ENCODE results near the gene OLFML2A. TPM values are rescaled to one million over a fixed set of nuclear protein-coding genes. Genes with fewer than 3 reads are reported as not detected.
A peak's percentile ranks its signal among the peaks of the same experiment; 100 is the strongest.

The OLFML2A gene
- total RNA-seq, 2 donors from 2014 or later: not detected

DNA sequence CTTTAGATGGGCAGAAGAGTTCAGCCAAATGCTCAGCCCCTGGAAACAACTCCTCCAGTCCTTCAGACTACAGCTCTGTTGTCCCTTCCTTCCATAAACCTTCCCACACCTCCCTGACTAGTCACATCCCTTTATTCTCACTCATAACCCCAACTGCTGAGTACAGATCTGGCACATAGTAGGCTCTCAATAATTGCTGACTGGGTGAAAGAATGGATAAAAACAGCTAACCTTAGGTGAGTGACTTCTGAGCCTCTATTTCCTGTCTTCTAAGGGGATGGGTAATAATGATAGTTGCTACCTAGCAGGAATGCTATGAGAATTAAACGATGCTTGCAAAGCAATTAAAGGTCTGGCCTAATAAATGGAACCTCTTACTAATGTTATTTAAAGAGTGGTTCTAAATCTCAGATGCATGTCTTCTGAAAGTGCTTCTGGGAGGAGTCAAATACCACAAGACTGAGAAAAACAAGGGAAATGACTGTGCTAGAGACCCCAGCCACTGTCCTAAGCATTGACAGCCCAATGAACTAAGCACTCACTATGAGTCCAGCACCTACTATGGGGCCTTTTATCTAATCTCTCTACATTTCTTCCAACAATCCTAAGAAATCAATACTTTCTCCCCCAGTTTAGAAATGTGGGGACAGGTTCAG lies 3.3 kb upstream of the OLFML2A start:
- Mint-ChIP-seq H3K4me3 (peak overlapping the region; percentile 18 to 50), H3K9me3 (no peaks in the 10 kb centered on the region), H3K27me3 (ENCODE audit: low read depth) (peaks cover 66% of the 10 kb centered on the region), H3K36me3 (ENCODE audit: insufficient read depth in 2 of 2) (peaks cover 5 to 6% of the 10 kb centered on the region in 2 donors), H3K4me1 (ENCODE audit: low read depth) (peaks cover 55% of the 10 kb centered on the region), H3K27ac (no peak overlapping the region)
- DNase-seq (no peak), ATAC-seq (replicated peaks in 1 of 2) (no peak)

DNA sequence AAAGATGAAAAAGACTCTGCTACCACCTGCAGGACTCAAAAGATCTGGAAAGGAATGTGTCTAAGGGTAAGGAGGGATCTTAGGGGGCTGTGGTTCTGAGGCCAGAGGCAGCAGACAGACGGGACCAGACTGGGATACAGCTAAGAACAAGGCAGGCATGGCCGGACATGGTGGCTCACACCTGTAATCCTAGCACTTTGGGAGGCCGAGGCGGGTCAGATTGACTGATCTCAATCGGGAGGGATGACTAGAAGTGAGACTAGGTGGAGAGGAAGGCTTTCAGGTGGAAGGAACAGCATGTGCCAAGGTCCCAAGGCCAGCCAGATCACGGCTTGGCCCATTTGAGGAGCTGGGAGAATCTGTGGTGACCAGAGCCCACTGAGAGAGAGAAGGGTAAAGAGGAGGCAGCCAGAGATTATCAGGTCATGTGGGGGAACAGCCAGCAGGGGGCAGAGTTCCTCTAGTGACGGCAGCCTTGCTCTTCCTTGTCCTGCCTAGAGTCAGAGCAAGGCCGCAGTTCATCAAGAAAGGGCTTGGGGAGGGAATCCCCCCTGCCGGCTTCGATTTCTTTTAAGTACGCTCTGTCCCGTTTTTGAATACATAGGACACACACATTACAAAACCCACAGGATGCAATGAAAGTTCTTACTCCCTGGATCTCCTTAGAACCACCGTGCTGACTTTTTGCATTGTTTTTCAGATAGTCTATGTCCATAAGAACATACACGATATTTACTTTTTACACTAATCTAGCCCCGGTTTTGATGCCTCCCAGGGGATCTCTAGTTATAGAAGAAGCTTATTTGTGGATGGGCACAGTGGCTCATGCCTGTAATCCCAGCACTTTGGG lies 2.6 kb upstream of the OLFML2A start:
- Mint-ChIP-seq H3K4me3 (peak overlapping the region in 1 of 2 donors; percentile 18), H3K9me3 (no peaks in the 10 kb centered on the region), H3K27ac (no peak overlapping the region), H3K27me3 (ENCODE audit: low read depth) (peaks cover 63% of the 10 kb centered on the region), H3K36me3 (ENCODE audit: insufficient read depth in 2 of 2) (peaks cover 5% of the 10 kb centered on the region in 2 donors), H3K4me1 (ENCODE audit: low read depth) (peaks cover 49% of the 10 kb centered on the region)
- peak; percentile 30 to 33 for ATAC-seq (replicated peaks in 1 of 2)
- DNase-seq: peak; percentile 86 to 89

DNA sequence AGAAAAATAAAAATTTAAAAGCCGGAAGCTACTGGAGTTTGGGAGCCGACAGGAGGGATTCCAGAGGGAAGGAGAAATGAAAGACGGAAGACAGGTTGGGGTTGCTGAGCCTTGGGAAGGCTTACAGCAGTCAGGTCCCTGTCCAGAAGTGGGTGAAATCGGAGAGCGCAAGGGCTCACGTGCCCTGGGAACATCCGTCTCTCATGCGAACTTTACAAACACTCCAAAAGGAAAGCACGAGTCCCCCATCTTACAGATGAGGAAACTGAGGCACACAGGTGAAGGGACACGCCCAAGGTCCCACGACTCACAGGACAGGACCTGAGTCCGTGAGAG lies 347 bp upstream of the OLFML2A start:
- Mint-ChIP-seq H3K4me3 (peak overlapping the region; percentile 78 to 79), H3K9me3 (no peaks in the 10 kb centered on the region), H3K4me1 (ENCODE audit: low read depth) (peaks cover 38% of the 10 kb centered on the region), H3K27me3 (ENCODE audit: low read depth) (peaks cover 51% of the 10 kb centered on the region), H3K27ac (peak overlapping the region; percentile 36), H3K36me3 (ENCODE audit: insufficient read depth in 2 of 2) (no peaks in the 10 kb centered on the region)
- DNase-seq (no peak), ATAC-seq (replicated peaks in 1 of 2) (no peak)

DNA sequence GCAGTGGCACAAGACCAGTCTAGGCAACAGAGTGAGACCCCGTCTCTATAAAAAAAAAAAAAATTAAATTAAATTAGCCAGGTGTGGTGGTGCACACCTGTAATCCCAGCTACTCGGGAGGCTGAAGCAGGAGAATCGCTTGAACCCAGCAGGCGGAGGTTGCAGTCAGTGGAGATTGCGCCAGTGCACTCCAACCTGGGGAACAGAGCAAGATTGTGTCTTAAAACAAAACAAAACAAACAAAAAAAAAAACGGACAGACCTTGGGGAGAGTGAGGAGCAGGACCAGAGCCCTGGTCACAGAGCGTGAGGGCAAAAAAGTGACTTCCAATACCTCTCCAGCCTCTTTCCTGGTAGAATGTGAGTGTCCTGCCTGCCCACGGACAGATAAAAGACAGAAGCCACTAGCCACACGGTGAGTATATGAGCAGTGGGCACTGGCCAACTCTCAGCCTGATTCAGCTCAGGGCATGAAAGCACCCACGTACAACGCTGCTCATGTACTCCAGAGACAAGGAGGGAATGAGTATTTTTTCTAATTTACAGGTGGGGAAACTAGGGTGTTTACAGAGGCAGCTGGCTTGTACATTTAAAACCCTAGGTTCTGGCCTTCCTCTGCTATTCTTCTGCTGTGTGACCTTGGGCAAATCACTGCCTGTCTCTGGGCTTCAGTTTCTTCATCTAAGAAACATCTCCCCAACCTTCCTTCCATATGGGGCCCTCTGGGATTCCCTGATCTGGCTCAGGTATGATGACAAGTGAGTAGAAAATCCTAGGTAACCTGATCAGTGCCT lies 1.8 kb downstream of the OLFML2A start:
- Mint-ChIP-seq H3K36me3 (ENCODE audit: insufficient read depth in 2 of 2) (no peaks in the 10 kb centered on the region), H3K27ac (no peak overlapping the region), H3K4me3 (no peak overlapping the region), H3K9me3 (no peaks in the 10 kb centered on the region), H3K4me1 (ENCODE audit: low read depth) (peaks cover 19% of the 10 kb centered on the region), H3K27me3 (ENCODE audit: low read depth) (peaks cover 34% of the 10 kb centered on the region)
- ATAC-seq (replicated peaks in 1 of 2) (no peak), DNase-seq (no peak)

DNA sequence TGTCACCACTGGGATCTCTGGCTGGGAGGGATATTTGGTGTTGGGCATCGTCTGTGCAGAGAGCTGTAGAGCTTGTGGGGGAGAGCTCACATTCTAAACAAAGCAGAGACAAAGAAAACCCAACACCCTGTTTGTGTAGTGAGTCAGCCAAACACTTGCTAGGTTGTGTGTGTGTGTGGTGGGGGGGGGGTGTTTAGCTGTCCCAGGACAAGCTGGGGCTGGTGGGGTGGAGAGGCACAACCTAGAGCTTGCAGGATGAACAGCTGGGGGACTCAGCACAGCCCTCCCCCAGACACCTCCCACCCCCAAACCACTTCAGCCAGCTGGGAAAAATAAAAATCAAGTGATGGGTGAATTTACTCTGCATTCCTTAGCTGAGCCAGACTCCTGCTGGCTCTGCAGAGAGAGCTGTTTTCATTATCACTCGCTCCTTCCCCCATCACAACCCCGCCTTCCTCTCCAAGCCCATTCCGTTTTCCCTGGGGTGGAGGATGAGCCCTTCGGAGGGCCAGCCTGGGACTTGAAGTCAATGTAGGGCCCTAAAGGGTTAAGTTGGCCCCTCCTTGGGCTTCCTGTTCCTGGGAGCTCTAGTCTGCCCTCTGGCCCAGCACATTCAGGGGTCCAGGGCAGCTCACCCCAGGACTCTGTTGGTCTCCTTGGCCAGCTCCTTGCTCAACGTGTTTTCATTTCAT lies 2.6 kb downstream of the OLFML2A start:
- Mint-ChIP-seq H3K9me3 (no peaks in the 10 kb centered on the region), H3K27me3 (ENCODE audit: low read depth) (peaks cover 27% of the 10 kb centered on the region), H3K4me1 (ENCODE audit: low read depth) (peaks cover 11% of the 10 kb centered on the region), H3K27ac (no peak overlapping the region), H3K36me3 (ENCODE audit: insufficient read depth in 2 of 2) (no peaks in the 10 kb centered on the region), H3K4me3 (no peak overlapping the region)
- DNase-seq: no peak
- ATAC-seq (replicated peaks in 1 of 2): no peak

DNA sequence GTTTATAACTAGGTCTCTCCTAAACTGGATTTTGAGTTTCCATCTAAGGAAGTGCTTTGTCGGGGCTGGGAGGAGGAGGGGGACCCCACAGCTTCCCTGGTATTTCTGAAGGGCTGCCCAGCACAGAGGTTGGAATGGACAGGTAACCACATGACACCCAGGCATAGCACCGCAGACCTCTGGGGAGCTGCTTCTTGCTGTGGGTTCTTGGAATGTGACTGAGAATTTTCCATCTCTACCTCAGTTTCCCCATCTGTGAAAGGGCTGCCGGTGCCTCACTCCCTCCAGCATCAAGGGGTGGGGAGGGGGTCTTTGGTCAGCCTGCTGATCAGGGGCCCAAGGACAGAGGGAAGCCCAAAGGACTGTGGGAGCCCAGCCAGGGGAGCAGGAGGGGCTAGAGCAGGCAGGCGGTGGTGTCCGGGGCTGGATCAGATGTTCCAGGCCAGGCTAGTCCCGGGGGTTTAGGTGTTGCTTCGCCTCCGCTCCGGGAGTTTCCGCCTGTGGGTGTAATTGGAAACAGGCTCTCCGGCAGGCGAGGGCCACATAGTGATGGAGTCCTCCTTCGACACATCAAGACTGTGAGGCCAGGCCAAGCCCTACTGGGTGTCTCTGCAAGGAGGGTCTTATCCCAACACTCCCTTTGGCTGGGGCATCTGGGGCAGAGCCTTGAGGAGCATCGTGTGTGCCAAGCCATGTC lies 3.3 kb downstream of the OLFML2A start:
- Mint-ChIP-seq H3K27me3 (ENCODE audit: low read depth) (peaks cover 22% of the 10 kb centered on the region), H3K4me3 (no peak overlapping the region), H3K27ac (no peak overlapping the region), H3K36me3 (ENCODE audit: insufficient read depth in 2 of 2) (no peaks in the 10 kb centered on the region), H3K9me3 (no peaks in the 10 kb centered on the region), H3K4me1 (ENCODE audit: low read depth) (peaks cover 8% of the 10 kb centered on the region)
- ATAC-seq (replicated peaks in 1 of 2): no peak
- no peak for DNase-seq

DNA sequence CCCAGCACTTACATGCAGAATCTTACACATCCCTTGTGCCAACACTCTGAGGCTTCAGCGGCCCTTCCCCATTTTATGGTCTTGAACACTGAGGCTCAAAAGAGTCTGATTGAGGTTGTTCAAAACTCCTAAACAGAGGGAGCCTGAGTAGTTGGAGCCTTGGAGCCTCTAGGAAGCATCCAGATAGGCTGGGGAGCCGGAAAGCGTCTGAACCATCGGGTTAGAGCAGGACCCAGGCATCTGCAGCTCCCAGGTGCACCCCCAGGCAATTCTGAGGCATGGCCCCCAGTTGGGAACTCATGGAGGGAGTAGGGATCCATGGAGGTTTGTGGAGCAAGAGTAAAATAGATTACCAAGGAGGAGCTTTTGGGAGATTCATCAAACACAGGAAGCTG lies 3.8 kb downstream of the OLFML2A start:
- no peak for DNase-seq
- Mint-ChIP-seq H3K4me3 (no peak overlapping the region), H3K36me3 (ENCODE audit: insufficient read depth in 2 of 2) (no peaks in the 10 kb centered on the region), H3K27ac (no peak overlapping the region), H3K27me3 (ENCODE audit: low read depth) (peaks cover 16% of the 10 kb centered on the region), H3K9me3 (no peaks in the 10 kb centered on the region), H3K4me1 (ENCODE audit: low read depth) (peaks cover 8% of the 10 kb centered on the region)
- ATAC-seq (replicated peaks in 1 of 2): no peak

DNA sequence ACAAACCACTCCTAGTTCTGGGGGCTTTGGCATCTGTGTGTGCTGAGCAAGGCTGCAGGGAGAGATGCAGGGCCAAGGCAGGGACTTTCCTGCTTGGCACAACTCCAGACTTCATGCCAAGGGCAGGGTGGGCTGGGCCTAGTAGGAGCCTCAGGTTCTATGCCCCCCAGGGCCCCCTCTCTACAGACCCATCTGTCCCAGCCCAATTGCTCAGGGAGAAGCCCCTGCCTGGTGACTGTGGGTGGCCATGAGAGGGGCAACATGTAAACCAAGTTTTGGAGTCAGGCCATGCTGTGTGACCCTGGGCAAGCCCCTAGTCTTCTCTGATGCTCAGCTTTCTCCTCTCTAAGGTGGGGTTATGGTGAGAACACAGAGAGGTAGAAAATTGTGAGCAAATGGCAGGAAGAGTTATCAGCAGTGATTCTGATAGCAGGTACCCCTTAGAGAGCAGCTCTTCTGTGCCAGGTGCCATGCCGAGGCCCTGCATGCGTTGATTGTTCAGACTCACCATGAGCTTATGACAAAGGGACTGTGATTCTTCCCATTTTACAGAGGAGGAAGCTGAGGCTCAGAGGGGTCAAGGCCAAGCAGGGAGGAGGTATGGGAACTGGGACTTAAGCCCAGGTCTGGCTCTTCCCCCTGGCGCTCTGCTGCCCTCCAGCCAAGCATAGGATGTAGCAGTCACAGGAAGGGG lies 5.2 kb downstream of the OLFML2A start:
- DNase-seq (no peak), ATAC-seq (replicated peaks in 1 of 2) (no peak)
- H3K9me3 Mint-ChIP-seq: no peaks in the 10 kb centered on the region
- H3K4me1 Mint-ChIP-seq (ENCODE audit: low read depth): no peaks in the 10 kb centered on the region
- peaks cover 6% of the 10 kb centered on the region for H3K27me3 Mint-ChIP-seq (ENCODE audit: low read depth)
- no peak overlapping the region for H3K27ac Mint-ChIP-seq
- H3K36me3 Mint-ChIP-seq (ENCODE audit: insufficient read depth in 2 of 2): no peaks in the 10 kb centered on the region
- H3K4me3 Mint-ChIP-seq: no peak overlapping the region

DNA sequence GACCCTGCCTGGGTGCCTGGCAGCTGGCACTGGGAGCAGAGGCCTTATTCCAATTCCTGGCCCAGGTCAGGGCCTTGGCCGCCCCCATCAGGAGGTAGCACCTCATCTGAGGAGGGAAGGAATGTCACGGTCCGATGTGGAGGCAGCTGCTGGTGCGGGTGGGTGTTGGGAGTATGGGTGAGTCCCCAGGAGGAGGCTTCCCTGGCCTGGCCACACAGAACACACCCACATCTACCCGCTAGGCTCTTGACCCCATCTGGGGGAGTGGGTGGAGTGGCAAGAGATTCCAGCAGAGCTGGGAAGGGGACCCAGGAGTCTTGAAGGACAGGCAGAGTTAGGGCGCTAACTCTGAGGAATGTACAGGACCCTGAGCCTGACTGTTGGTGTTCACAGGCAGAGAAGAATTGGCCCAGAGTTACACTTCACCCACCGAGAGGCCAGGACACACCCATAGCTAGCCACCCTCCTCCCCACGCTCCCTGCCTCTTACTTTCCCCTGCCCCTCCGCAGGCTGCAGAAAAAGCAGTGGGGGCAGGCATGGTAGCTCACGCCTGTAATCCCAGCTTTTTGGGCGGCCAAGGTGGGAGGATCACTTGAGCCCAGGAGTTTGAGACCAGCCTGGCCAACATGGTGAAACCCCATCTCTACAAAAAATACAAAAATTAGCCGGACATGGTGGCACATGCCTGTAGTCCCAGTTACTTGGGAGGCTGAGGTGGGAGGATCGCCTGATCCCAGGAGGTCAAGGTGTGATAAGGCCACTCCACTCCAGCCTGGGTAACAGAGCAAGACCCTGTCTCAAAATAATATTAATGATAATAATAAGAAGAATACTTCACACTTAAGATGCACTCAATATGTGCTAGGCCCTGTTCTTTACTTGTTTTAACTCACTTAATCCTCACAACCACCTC lies 6.0 kb downstream of the OLFML2A start:
- ATAC-seq (replicated peaks in 1 of 2): no peak
- no peak for DNase-seq

DNA sequence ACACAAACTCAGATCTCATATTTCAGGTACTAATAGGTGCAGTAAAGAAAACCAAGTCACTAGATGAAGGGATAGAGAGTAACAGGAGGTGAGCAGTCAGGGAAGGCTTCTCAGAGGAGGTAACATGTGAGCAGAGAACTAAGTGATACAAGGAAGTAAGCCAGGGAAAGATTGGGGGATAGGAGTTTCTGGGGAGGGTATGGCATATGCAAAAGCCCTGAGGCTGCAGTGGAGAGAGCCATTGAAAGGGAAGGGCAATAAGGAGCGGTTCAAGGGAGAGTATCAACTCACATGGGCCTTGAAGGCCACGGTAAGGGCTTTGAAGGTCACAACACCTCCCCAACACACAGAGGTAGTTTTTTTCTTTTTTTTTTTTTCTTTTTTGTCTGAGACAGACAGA lies 6.9 kb downstream of the OLFML2A start:
- Mint-ChIP-seq H3K27me3 (ENCODE audit: low read depth) (peaks cover 2% of the 10 kb centered on the region), H3K4me3 (no peak overlapping the region), H3K27ac (no peak overlapping the region), H3K4me1 (ENCODE audit: low read depth) (no peaks in the 10 kb centered on the region), H3K9me3 (no peaks in the 10 kb centered on the region), H3K36me3 (ENCODE audit: insufficient read depth in 2 of 2) (no peaks in the 10 kb centered on the region)
- DNase-seq: no peak
- ATAC-seq (replicated peaks in 1 of 2): no peak

More for the DNA sequence above, 6.0 kb downstream of the OLFML2A start:
- H3K27me3 Mint-ChIP-seq (ENCODE audit: low read depth): peaks cover 6% of the 10 kb centered on the region
- no peaks in the 10 kb centered on the region for H3K36me3 Mint-ChIP-seq (ENCODE audit: insufficient read depth in 2 of 2)
- no peaks in the 10 kb centered on the region for H3K9me3 Mint-ChIP-seq
- H3K4me3 Mint-ChIP-seq: no peak overlapping the region
- H3K27ac Mint-ChIP-seq: no peak overlapping the region
- no peaks in the 10 kb centered on the region for H3K4me1 Mint-ChIP-seq (ENCODE audit: low read depth)

DNA sequence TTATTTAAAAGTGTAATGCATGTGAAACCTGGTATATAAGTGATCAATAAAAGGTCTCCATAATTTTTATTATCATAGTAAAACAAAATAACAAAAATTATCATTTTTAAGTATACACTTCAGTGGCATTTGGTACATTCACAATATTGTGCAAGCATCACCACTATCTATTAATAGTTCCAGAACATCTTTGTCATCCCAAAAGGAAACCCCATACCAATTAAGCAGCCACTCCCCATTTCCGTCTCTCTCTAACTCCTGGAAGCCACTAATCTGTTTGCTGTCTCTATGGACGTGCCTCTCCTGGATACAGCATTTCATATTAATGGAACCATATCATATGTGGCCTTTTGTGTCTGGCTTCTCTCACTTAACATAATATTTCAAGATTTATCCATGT lies 7.6 kb downstream of the OLFML2A start:
- Mint-ChIP-seq H3K4me1 (ENCODE audit: low read depth) (no peaks in the 10 kb centered on the region), H3K4me3 (no peak overlapping the region), H3K36me3 (ENCODE audit: insufficient read depth in 2 of 2) (no peaks in the 10 kb centered on the region), H3K27me3 (ENCODE audit: low read depth) (peaks cover 7% of the 10 kb centered on the region), H3K27ac (no peak overlapping the region), H3K9me3 (no peaks in the 10 kb centered on the region)
- no peak for ATAC-seq (replicated peaks in 1 of 2)
- no peak for DNase-seq
